Measurements from ENCODE around the gene SHISA9.

Gene SHISA9

DNA sequence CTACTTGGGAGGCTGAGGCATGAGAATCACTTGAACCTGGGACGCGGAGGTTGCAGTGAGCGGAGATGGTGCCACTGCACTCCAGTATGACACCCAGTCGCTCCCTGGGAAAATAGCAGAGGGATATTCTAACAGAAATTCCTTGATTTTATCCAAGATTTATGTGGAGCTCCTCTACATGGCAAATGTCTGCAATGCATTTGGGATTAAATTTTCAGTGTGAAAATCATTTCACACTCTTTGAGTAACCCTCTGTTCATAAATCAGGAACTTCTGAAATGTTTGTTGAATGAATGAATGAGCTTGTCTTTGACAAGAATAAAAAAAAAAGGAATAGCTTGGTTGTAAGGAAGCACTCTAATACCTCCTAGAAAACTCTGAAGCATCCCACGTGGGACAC lies 305.8 kb downstream of the SHISA9 start (continued):
- TF ChIP-seq, protein P1, sequence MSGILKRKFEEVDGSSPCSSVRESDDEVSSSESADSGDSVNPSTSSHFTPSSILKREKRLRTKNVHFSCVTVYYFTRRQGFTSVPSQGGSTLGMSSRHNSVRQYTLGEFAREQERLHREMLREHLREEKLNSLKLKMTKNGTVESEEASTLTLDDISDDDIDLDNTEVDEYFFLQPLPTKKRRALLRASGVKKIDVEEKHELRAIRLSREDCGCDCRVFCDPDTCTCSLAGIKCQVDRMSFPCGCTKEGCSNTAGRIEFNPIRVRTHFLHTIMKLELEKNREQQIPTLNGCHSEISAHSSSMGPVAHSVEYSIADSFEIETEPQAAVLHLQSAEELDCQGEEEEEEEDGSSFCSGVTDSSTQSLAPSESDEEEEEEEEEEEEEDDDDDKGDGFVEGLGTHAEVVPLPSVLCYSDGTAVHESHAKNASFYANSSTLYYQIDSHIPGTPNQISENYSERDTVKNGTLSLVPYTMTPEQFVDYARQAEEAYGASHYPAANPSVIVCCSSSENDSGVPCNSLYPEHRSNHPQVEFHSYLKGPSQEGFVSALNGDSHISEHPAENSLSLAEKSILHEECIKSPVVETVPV (CRISPR knock-in tag; IDR thresholded peaks at IDR 0.05): no peak
- TF ChIP-seq RARB (CRISPR knock-in tag; IDR thresholded peaks at IDR 0.05) (no peak), ISL1 (CRISPR knock-in tag; IDR thresholded peaks at IDR 0.05) (no peak), ZNF8 (CRISPR knock-in tag; IDR thresholded peaks at IDR 0.05) (no peak), PPARA (CRISPR knock-in tag; IDR thresholded peaks at IDR 0.05; ENCODE audit: borderline replicate concordance) (no peak), BACH2 (CRISPR knock-in tag; IDR thresholded peaks at IDR 0.05; ENCODE audit: borderline replicate concordance) (no peak)
- TF ChIP-seq, protein P2, sequence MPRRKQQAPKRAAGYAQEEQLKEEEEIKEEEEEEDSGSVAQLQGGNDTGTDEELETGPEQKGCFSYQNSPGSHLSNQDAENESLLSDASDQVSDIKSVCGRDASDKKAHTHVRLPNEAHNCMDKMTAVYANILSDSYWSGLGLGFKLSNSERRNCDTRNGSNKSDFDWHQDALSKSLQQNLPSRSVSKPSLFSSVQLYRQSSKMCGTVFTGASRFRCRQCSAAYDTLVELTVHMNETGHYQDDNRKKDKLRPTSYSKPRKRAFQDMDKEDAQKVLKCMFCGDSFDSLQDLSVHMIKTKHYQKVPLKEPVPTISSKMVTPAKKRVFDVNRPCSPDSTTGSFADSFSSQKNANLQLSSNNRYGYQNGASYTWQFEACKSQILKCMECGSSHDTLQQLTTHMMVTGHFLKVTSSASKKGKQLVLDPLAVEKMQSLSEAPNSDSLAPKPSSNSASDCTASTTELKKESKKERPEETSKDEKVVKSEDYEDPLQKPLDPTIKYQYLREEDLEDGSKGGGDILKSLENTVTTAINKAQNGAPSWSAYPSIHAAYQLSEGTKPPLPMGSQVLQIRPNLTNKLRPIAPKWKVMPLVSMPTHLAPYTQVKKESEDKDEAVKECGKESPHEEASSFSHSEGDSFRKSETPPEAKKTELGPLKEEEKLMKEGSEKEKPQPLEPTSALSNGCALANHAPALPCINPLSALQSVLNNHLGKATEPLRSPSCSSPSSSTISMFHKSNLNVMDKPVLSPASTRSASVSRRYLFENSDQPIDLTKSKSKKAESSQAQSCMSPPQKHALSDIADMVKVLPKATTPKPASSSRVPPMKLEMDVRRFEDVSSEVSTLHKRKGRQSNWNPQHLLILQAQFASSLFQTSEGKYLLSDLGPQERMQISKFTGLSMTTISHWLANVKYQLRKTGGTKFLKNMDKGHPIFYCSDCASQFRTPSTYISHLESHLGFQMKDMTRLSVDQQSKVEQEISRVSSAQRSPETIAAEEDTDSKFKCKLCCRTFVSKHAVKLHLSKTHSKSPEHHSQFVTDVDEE (CRISPR knock-in tag; IDR thresholded peaks at IDR 0.05): no peak

DNA sequence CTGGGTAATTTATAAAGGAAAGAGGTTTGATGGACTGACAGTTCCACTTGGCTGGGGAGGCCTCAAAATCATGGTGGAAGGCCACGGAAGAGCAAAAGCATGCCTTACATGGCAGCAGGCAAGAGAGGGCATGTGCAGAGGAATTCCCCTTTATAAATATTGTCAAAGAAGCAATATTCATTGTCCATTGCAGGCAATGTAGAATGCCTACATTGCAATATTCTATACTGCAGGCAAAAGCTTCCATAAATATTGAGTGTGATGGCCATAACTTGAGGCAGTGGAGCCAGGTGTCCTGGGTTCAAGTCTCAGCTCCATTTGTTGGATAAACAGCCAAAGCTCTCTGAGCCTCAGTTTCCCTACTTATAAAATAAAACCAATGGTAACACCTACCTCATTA lies 322.3 kb downstream of the SHISA9 start:
- TF ChIP-seq CSDC2 (CRISPR knock-in tag; IDR thresholded peaks at IDR 0.05): no peak
- no peak for TF ChIP-seq ARNTL (CRISPR knock-in tag; IDR thresholded peaks at IDR 0.05; ENCODE audit: borderline replicate concordance, low read depth)
- no peak for TF ChIP-seq ESRRG (CRISPR knock-in tag; IDR thresholded peaks at IDR 0.05)
- TF ChIP-seq, protein P3, sequence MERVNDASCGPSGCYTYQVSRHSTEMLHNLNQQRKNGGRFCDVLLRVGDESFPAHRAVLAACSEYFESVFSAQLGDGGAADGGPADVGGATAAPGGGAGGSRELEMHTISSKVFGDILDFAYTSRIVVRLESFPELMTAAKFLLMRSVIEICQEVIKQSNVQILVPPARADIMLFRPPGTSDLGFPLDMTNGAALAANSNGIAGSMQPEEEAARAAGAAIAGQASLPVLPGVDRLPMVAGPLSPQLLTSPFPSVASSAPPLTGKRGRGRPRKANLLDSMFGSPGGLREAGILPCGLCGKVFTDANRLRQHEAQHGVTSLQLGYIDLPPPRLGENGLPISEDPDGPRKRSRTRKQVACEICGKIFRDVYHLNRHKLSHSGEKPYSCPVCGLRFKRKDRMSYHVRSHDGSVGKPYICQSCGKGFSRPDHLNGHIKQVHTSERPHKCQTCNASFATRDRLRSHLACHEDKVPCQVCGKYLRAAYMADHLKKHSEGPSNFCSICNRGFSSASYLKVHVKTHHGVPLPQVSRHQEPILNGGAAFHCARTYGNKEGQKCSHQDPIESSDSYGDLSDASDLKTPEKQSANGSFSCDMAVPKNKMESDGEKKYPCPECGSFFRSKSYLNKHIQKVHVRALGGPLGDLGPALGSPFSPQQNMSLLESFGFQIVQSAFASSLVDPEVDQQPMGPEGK (CRISPR knock-in tag; IDR thresholded peaks at IDR 0.05; ENCODE audit: borderline replicate concordance): no peak
- TF ChIP-seq OSR1 (CRISPR knock-in tag; IDR thresholded peaks at IDR 0.05): no peak
- TF ChIP-seq, protein P4, sequence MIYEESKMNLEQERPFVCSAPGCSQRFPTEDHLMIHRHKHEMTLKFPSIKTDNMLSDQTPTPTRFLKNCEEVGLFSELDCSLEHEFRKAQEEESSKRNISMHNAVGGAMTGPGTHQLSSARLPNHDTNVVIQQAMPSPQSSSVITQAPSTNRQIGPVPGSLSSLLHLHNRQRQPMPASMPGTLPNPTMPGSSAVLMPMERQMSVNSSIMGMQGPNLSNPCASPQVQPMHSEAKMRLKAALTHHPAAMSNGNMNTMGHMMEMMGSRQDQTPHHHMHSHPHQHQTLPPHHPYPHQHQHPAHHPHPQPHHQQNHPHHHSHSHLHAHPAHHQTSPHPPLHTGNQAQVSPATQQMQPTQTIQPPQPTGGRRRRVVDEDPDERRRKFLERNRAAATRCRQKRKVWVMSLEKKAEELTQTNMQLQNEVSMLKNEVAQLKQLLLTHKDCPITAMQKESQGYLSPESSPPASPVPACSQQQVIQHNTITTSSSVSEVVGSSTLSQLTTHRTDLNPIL (CRISPR knock-in tag; IDR thresholded peaks at IDR 0.05; ENCODE audit: low read depth): no peak
- TF ChIP-seq ZNF8 (CRISPR knock-in tag; IDR thresholded peaks at IDR 0.05): no peak
- no peak for TF ChIP-seq TCF4 (CRISPR knock-in tag; IDR thresholded peaks at IDR 0.05; ENCODE audit: borderline replicate concordance)
- TF ChIP-seq SNAI2 (CRISPR knock-in tag; IDR thresholded peaks at IDR 0.05): no peak
- no peak for ATAC-seq

DNA sequence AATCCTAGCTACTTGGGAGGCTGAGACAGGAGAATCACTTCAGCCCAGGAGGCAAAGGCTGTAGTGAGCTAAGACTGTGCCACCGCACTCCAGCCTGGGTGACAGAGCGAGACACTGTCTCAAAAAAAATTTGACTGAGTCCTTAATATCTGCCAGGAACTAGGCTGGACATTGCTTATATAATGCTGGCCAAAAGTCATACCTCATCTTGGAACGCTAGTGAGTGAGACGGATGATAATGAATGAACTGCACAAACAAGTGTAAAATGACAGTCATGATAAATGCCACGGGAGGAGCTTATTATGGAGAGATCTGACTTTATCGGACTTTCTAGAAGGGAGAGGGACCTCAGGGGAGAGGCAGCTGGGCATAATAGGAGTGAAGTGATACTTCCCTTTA lies 327.6 kb downstream of the SHISA9 start:
- no peak for ATAC-seq
- no peak for TF ChIP-seq ISL1 (CRISPR knock-in tag; IDR thresholded peaks at IDR 0.05)
- TF ChIP-seq, protein P4 (CRISPR knock-in tag; IDR thresholded peaks at IDR 0.05; ENCODE audit: low read depth): no peak
- TF ChIP-seq TCF4 (CRISPR knock-in tag; IDR thresholded peaks at IDR 0.05; ENCODE audit: borderline replicate concordance): no peak
- TF ChIP-seq BACH2 (CRISPR knock-in tag; IDR thresholded peaks at IDR 0.05; ENCODE audit: borderline replicate concordance): no peak
- no peak for TF ChIP-seq ZC3H10 (CRISPR knock-in tag; IDR thresholded peaks at IDR 0.05)
- no peak for TF ChIP-seq RARB (CRISPR knock-in tag; IDR thresholded peaks at IDR 0.05)

DNA sequence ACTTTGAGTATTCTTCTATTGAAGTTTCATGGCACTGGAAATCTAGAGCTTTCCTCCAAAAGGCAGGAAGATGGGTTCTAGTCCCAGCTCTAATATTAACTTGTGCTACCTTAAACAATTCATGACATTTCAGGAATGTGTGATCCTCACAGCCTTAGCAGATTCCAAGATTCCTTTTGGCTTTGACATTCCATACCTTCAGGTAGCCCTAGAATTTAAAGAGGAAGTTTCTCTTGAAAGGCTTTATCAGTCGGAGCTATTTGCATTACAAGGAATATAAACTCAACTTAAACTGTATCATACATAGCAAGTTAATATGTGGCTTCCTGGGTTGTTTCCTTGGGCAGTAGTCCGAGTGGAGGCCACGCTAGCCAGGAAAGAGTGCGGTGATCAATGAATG lies 330.0 kb downstream of the SHISA9 start:
- no peak for ATAC-seq
- TF ChIP-seq, protein P5, sequence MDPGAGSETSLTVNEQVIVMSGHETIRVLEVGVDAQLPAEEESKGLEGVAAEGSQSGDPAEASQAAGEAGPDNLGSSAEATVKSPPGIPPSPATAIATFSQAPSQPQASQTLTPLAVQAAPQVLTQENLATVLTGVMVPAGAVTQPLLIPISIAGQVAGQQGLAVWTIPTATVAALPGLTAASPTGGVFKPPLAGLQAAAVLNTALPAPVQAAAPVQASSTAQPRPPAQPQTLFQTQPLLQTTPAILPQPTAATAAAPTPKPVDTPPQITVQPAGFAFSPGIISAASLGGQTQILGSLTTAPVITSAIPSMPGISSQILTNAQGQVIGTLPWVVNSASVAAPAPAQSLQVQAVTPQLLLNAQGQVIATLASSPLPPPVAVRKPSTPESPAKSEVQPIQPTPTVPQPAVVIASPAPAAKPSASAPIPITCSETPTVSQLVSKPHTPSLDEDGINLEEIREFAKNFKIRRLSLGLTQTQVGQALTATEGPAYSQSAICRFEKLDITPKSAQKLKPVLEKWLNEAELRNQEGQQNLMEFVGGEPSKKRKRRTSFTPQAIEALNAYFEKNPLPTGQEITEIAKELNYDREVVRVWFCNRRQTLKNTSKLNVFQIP (CRISPR knock-in tag; IDR thresholded peaks at IDR 0.05; ENCODE audit: borderline replicate concordance, low read depth): no peak
- TF ChIP-seq OSR1 (CRISPR knock-in tag; IDR thresholded peaks at IDR 0.05) (no peak), TOX (CRISPR knock-in tag; IDR thresholded peaks at IDR 0.05; ENCODE audit: borderline replicate concordance) (no peak), ZNF8 (CRISPR knock-in tag; IDR thresholded peaks at IDR 0.05) (no peak), ZFP30 (CRISPR knock-in tag; IDR thresholded peaks at IDR 0.05) (no peak), ZFP3 (CRISPR knock-in tag; IDR thresholded peaks at IDR 0.05) (no peak), RARB (CRISPR knock-in tag; IDR thresholded peaks at IDR 0.05) (no peak), BACH2 (CRISPR knock-in tag; IDR thresholded peaks at IDR 0.05; ENCODE audit: borderline replicate concordance) (no peak), GLIS3 (CRISPR knock-in tag; IDR thresholded peaks at IDR 0.05) (no peak)
- TF ChIP-seq, protein P2 (CRISPR knock-in tag; IDR thresholded peaks at IDR 0.05): no peak
- TF ChIP-seq, protein P1 (CRISPR knock-in tag; IDR thresholded peaks at IDR 0.05): no peak
